GM12874 (cell line): ENCODE measurements around the gene CD6.

Source experiments
- CTCF ChIP-seq: IDR thresholded peaks from 2 replicates; pipeline ENCODE4 v1.5.1; 2011; ENCODE audit warnings: low read depth, mild to moderate bottlenecking, control low read depth, low read length, moderate library complexity; ENCODE audit not compliant: insufficient read depth

CD6 gene

GRCh38 chr11:61045271-61045670 lies 73.8 kb downstream of the CD6 start:
- TF ChIP-seq CTCF = no peak

GRCh38 chr11:61046833-61047232 lies 75.4 kb downstream of the CD6 start:
- TF ChIP-seq CTCF = no peak

GRCh38 chr11:61048368-61049062 lies 77.0 kb downstream of the CD6 start:
- no peak for TF ChIP-seq CTCF

GRCh38 chr11:61049063-61049377 lies 77.5 kb downstream of the CD6 start:
- no peak for TF ChIP-seq CTCF

- TF ChIP-seq CTCF = no peak
These were observed 78.4 kb downstream of the CD6 start for GRCh38 chr11:61049859-61050258.

- no peak for TF ChIP-seq CTCF
These were observed 80.9 kb downstream of the CD6 start for GRCh38 chr11:61052182-61052972.

GRCh38 chr11:61053191-61053590 lies 81.7 kb downstream of the CD6 start:
- TF ChIP-seq CTCF = no peak
